Retina (tissue), 1 donor: ENCODE measurements around the gene ADAD2.
"Not testable (repeated sequence)": the region's sequence is repeated elsewhere in the genome, so short reads cannot be mapped to it uniquely, and the experiment has no call there.

ENCODE experiments used
- DNase-seq: peaks from one replicate; pipeline ENCODE4 v3.0.0-alpha.2; 2016

Gene ADAD2

DNA sequence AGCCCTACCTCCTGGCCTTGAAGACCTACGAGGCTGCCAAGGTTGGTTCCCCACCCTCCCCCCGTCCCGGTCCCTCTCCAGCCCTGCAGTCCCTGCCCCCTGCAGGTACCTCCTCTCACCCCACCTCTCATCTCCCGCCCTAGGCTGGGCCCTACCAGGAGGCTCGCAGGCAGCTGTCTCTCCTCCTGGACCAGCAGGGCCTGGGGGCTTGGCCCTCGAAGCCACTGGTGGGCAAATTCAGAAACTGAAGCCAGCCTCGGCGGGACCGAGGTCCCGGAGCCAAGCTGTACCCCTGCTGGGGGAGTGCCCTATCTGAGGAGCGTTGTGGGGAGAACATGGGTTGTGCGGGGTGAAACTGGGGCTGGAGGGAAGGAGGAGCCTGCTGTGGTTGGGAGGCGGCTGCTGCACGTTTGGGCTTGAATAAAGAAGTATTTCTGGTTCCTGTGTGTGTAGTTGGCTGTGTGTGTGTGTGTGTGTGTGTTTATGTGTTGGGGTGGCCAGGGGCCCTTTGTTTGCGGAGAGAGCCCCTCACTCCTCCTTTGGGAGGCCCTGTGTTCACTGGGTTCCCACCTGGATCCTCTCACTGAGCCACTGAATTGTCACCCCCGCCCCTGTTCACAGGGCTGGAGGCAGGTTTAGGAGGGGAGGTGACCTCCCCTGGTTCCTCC is 5.9 kb downstream of the ADAD2 start:
- no peak for DNase-seq

DNA sequence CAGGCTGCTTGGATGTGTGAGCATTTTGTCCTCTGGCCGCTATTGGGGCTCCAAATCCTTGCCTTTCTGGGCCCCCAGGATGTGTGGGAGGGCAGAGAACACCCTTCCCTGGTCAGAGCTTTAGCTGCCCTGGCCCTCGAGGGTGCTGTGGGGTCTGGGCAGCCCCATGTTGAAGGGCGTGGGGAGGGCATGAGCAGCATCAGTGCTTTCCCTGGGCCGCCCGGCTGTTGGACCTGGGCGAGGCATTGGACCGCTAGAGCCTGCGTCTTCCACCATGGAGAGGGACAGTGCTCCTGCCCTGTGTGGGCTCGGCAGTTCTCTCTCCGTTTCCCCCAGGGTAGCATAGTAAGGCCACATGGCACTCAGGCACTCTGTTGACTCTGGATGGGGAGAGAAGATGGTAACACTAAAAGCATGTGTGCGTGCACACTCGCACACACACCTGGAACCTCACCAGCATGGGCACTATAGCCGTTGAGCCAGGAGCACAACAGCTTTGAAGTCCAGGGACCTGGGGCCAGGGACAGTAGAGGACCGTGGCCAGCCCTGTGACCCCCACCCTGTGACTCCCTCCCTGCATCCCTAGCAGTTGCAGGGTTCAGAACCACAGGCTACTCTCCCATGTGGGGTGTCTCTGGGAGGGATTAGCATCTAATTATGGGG is 6.6 kb downstream of the ADAD2 start:
- no peak for DNase-seq

DNA sequence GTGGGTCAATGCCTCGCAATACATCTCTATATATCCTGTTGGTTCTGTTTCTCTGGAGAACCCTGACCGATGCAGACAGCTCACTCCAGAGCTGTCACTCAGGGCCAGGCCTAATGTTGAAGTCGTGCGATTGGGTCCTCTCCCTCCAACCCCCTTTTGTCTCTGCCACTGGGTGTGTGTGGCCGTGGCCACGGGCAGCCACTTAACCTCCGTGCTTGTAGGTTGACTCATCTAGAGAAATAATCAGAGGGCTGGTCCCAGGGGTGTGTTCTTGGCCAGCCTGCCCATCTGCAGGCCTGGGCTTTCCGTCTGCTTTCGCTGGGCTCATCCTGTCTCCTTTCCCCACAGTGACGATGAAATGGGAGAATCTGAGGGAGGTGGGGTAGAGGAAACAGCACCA is 7.4 kb downstream of the ADAD2 start:
- no peak for DNase-seq

DNA sequence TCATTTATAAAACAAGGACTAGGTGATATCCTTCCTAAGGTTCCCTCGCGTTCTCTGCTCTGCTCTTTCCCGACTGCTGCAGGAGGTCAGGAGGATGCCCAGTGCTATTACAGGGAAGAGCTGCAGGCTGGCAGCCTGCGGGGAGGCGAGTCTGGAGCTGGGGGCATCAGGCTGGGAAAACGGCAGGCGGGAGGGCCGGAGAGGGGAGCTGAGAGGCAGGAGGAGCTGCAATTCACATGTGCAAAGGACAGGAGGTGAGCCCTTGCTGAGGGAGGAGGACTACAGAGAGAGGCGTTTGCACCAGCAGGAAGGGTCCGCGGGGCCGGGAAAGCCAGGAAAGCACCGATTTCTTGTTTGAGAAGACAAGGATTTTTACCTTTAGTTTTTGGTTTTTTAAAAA is 8.1 kb downstream of the ADAD2 start:
- DNase-seq: no peak

DNA sequence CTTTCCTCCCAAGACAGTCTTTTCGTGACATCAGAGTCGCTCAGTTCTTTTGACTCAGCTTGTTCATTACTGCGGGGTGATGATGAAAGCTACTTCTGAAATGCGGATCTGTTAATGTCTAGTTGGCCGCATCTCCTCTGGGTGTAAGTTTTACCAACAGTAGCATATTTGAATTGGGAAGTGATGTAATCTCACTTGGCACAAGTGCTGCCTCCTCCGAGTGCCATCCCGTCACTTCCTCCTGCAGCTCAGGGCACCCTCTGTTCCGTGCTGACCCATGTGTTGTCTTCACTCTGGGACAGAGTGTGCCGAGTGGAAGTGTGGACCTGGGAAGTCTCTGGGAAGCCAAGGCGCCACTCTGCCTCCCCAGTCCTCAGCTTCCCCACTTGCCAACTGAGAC is 8.9 kb downstream of the ADAD2 start:
- no peak for DNase-seq

DNA sequence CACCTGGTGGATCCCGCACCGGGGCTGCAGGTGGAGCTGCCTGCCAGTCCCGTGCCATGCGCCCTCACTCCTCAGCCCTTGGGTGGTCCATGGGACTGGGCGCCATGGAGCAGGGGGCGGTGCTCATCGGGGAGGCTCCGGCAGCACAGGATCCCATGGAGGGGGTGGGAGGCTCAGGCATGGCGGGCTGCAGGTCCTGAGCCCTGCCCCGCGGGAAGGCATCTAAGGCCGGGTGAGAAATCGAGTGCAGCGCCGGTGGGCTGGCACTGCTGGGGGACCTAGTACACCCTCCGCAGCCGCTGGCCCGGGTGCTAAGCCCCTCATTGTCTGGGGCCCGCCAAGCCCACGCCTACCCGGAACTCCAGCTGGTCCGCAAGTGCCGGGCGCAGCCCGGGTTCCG is 13.6 kb downstream of the ADAD2 start:
- DNase-seq: not testable (repeated sequence)

DNA sequence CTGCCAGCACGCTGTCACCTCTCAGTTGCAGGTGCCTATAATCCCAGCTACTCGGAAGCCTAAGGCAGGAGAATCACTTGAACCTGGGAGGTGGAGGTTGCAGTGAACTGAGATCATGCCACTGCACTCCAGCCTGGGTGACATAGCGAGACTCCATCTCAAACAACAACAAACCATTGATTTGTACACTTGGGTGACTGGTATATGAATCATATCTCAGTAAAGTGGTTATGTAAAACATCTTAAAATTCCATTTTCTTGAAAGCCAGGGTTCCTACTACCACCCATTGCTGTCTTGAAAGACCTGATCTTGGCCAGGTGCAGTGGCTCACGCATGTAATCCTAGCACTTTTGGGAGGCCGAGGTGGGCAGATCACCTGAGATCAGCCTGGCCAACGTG is 14.2 kb downstream of the ADAD2 start:
- not testable (repeated sequence) for DNase-seq

DNA sequence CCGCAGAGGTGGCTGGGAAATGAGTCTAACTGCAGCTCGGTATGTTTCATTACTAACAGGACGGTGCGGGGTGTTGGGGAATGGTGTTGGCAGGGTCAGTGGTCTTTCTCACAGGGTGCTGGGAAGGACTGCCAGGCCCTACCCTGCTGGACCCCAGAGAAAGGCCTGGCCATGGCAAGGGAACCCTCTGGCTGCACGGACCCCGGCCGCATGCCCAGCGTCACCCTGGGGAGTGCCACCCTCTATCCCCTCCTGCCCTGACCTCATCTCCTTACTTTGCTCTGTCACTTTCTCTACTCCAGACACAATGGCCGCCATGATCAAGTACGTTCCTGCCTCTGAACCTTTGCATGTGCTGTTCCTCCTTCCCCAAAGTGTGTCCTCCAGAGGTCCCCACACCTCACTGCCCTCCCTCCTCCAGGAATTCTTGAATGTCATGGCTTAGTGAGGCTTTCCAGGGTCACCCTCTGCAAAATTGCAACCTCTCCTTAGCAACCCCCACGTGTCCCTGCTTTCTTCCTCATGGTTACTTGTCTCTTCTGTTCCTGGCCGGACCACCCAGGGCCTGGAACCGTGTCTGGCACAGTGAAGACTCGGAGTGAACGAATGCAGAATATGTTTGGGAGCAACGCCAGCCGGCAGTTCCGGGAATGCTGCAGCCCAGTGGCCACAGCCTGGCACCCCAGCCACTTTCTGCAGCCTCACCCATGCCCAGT is 15.2 kb downstream of the ADAD2 start:
- no peak for DNase-seq

DNA sequence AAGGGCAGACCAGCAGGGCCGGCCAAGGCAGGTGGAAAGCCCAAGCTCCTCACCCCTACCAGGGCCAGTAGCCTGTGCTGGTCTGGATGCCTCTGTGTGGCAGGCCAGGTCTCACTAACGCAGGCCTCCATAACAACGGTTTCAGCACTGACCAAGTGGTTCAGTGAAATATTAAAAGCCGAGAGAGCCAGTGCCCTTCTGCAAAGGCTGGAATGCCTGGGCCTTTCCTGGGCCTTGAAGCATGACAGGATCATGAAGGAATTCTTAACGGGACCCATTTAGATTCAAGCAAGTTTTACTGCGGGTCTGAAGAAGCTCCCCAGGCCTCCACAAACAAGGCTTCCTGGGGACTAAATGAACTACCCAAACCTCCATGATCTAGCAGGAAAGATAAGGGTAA is 16.3 kb downstream of the ADAD2 start:
- no peak for DNase-seq

DNA sequence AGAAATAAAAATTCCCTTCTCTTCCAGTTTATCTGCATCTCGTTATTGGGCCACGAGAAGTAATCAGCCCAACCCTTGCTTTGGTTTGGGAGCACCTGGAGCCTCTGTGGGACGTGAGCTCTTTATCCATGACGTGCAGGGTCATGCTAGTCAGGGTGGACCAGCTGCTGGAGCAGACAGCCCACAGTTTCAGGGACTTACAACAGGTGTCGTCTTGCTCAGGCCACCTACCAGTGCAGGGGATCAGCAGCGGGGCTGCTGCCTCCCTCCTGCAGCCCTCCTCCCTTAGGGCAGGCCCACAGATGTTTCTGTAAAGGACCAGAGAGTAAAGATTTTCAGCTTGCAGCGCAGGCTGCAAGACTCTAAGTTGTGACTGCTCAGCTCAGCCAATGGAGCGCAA is 16.9 kb downstream of the ADAD2 start:
- DNase-seq: no peak

DNA sequence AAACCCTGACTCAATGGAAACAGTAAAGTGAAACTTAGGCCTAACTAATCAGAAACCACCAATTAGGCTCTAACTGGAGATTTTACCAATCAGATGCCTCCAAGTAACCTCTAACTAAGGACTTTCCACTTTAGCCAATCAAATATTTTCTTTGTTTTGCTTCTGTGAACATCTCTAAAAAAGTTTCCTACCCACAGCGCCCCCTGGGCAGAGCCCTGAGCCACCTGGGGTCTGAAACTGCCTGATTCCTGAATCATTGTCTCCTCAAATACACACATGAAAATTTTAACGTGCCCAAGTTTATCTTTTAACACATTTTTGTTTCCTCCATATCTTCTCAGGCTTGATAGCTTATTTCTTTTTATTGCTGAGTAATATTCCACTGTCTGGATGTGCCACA is 19.0 kb downstream of the ADAD2 start:
- no peak for DNase-seq

DNA sequence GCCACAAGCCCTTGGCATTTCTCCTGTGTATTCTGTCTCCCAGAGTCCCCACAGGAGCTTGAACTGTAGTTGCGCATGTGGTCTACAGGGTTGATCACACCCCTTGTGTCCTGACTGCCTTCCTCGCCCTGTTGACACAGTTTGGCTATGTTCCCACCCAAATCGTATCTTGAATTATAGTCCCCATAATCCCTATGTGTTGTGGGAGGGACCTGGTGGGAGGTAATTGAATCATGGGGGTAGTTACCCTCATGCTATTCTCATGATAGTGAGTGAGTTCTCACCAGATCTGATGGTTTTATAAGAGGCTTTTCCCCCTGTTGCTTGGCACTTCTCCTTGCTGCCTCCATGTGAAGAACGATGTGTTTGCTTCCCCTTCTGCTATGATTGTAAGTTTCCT is 21.2 kb downstream of the ADAD2 start:
- no peak for DNase-seq

DNA sequence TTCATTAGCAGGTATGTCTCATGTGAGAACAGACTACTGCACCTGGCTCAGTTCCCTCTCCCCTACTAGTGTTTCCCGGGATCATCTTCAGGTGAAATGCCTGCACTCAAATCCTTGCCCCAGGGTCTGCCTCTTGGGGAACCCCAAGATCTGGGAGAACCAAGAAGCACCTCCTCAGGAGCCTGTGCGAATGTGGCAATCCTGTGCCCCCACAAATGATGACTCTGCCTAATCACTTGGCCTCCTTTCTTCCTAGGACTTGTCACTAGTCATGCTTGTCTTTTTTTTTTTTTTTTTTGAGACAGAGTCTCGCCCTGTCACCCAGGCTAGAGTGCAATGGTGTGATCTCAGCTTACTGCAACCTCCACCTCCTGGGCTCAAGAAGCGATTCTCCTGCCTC is 21.7 kb downstream of the ADAD2 start:
- no peak for DNase-seq

DNA sequence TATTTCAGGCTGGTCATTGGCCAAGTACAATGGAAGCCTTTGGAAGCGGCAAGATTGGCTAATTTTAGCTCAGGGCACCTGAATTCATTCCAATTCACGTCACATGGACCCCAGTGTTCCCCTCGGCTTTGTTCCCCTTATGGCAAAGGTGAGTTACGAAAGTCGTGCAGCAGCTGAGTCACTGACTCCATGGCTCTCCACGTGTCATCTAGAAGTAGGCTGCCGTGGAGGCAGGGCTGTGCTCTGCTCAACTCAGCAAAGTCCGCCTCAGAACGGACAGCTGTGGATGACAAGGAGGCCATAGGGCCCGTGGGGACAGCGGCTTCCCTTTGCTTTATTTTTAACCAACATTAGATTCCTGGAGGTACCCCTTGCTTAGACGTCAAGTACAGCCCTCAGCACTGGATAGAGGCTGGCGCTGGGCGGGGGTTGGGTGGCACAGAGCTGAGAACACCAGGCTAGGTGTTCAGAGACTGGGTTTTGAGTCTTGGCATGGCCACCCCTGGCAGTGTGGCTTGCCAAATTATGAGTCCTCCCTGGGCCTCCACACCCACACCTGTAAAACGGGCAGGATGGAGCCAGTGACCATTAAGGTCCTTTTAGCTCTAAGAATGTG is 23.6 kb downstream of the ADAD2 start:
- no peak for DNase-seq

DNA sequence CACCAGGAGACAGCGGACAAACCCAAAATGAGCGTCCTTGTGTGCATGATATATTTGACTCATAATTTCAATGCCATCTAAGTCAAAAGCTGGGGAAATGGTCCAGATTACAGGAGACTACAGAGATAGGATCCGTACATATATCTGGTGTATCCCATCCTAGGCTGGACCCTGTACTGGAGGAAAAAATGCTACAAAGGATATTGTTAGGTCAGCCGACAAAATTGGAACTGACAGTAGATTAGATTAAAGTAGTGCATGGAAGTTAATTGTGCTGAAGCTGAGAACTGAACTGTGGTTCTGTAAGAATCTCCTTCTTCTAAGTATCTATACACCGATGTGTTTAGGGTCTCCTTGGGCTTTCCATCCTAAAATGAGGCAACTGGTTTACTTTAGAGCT is 24.6 kb downstream of the ADAD2 start:
- no peak for DNase-seq

DNA sequence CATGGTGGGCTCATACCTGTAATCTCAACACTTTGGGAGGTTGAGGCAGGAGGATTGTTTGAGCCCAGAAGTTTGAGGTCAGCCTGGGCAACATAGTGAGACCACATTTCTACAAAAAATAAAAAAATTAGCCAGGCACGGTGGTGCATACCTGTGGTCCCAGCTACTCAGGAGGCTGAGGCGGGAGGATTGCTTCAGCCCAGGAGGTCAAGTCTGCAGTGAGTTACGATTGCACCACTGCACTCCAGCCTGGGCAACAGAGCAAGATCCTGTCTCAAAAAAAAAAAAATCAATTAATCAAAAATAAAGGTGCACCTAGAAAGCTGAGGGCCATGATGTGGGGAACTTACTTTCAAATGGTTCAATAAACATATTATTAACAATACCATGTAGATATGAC is 25.2 kb downstream of the ADAD2 start:
- not testable (repeated sequence) for DNase-seq

DNA sequence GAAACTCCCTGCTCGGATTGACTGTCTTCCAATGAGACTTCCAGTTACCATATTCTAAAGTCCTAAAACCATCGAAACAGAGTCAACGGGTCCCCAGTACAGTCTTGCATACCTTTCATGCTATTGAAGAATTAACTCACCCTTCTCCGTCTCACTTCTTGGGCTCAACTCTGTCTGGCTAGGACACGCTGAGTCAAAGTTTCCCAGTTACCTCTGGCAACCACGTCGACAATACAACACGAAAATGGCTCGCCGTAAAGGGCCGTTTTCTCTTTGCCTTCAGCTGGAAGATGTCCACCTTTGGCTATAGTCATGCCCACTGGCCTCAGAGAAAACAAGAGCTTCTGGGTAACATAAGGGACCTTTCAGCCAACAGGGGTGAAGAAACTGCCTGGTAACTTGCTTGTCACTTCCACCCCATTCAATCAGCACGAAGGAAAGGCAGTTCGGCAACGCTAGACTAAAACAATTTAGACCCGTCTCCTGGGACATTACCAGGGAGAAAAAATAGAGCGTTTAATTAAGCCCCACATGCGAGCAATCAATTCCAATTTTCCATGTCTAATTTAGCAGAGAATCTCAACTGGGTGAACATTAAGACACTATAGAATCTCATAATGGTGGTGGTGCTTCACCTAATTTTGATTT is 27.3 kb downstream of the ADAD2 start:
- DNase-seq: no peak

DNA sequence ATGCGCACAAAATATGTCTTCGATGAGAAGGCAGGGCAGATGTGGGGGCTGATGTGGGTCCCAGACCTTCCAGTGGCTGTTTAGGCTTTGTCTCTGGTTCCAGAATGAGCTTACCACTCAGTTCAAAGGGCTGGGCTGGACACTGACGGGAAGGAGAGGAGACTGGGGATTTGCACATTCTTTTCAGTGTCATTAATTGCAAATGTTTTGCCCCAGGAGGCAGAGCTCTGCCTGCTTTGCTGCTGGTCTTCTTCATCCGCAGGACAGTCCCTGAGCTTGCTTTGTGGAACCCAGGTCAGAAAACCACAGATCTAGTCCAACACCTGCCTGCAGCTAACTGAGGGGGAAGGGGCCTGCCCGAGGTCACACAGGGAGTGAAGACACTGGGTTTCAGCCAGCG is 28.0 kb downstream of the ADAD2 start:
- DNase-seq: no peak

DNA sequence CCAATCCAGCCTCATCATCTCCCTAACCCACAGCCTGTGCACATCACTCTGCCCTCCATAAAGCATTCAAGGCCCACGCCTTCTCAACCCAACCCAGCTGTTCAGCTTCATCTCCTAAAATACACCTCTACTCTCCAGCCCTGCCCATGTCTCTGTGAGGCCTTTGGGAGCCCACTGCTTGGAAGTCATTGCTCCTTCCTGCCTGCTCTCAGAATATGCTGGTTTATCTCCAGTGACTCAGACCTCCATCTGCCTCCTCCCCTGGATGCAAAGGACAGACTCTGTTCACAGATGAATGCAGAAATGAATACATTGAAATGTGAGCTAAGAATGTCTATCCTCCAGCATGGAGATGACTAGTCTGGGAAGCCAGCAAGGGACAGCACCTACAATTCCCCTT is 29.9 kb downstream of the ADAD2 start:
- no peak for DNase-seq

DNA sequence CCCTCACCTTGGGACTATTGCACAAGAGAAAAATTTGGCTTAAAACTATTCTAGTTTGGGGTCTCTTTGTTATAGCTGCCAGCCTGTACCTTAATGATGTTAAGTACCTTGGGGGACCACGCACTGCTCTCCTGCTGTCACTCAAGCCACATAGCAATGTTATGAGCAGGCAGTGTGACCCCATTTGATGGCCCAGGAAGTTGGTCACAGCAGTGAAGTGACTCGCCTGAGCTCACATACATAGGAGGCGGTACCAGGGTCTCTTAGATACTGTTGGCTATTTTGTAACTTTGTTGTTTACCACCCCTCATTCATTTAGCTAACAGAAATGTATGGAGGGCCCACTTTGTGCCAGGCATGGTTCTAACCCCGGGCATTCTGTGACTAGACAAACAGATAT is 32.5 kb downstream of the ADAD2 start:
- no peak for DNase-seq

DNA sequence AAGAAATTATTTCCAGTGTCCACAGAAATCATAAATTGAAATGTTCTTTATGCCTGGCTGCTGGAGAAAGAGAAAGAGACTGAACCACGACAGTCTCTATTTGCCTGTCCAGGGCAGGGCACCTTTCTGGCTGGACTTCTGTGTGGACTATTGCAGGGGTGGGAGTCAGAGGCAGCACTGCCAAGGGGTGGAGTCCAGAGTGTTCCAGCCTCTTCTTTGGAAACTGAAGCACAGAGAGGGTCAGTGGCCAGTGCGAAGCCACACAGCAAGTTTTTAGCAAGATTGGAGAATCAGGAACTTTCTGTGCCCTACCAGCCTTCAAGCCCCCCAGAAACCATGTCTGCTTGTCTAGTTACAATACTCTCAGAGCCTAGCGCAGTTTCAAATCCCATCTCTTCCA is 33.6 kb downstream of the ADAD2 start:
- DNase-seq: no peak

DNA sequence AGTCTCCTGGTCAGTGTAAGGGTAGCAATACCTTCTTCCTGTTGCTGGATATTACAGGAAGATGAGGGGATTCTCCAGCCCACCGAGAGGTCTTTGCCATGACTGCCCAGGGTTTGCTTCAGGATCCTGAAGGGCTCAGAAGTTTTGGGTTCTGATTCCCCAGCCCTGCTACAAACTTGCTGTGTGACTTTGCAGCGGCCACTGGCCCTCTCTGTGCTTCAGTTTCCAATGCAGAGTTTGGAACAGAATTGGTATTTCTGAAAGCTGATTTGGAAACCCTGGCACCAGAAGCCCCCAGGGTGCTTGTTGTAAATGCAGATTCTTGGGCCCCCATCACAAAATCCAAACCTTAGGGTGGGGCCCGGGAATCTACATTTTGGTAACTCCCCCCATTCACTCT is 34.2 kb downstream of the ADAD2 start:
- no peak for DNase-seq

DNA sequence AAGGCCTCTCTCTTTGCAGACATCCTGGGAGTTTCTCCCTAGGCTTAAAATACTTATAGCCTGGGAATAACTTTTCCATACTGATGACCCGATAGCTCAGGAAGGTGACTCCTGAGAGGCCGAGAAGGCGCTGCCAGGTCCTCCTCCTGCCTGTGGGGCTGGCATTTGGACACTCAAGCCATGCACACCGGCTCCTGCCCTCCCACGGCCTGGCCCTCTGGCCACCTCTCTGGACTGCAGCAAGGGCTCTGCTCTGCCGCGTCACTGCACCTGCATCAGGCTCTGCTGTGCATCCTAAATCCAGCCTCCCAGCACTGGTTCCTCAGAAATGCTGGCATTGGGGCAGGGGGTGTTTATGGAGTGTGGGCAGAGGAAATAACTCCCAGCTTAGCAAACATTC is 34.6 kb downstream of the ADAD2 start:
- DNase-seq: no peak

DNA sequence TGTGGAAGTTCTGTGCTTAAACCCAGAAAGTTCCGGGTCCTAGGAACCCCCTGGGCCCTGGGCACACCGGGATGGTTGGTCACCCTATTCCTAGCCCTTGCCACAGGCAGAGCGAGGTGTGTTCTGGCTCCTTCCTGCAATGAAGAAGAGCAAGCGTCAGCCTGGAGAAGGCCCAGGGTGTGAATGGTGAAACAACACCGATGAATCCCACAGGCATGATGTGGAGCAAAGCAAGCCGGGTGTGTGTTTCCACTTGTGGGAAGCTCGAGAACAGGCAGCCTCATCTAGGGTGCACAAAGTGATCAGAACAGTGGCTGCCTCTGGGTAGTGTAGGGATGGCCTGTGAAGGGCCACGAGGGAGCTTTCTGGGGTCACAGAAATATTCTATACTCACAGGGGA is 35.1 kb downstream of the ADAD2 start:
- no peak for DNase-seq
